Measurements from ENCODE around the gene FOS.

DNA sequence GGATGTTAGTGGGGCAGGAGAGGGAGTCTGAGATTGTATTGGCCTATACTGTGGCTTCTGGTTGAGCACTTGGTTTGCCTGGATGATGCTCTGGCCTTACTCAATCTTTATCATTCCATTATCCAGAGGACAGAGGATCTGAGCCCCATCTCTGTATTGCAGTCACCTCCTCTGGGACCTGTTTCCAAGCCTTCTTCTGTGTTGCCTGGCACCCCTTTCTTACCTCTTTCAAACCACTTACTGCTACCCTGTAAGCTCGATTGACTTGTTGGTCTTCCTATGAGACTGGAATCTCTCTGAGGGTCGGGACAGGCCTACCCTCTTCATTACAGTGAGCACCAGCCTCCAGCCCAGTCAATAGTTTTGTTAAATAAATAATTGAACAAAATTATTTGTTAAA lies 3.0 kb upstream of the FOS start:
- TF ChIP-seq POLR2A (IDR thresholded peaks at IDR 0.05; ENCODE audit: low read length) (no peak), GATA1 (IDR thresholded peaks at IDR 0.05; ENCODE audit: low read depth, low read length) (no peak)

Measured in erythroblast (primary cell).